Muscle of leg (tissue), 11 donors: Measurements from ENCODE around the gene SNAPC4. TPM values are rescaled to one million over a fixed set of nuclear protein-coding genes. Genes with fewer than 3 reads are reported as not detected.
"Not testable (repeated sequence)": the region's sequence is repeated elsewhere in the genome, so short reads cannot be mapped to it uniquely, and the experiment has no call there.

Experiments
- DNase-seq: peaks from one replicate; pipeline ENCODE4 v3.0.0; 2013
- H3K27ac ChIP-seq: one replicate; pipeline ENCODE4 v1.5.1; 2013; ENCODE audit warnings: mild to moderate bottlenecking, low read length, control low read depth
- H3K27me3 ChIP-seq: one replicate; pipeline ENCODE4 v1.6.1; 2013; ENCODE audit warnings: low read length; ENCODE audit not compliant: control insufficient read depth, insufficient read depth
- H3K36me3 ChIP-seq: one replicate; pipeline ENCODE4 v1.6.1; 2013; ENCODE audit warnings: low read length; ENCODE audit not compliant: control insufficient read depth, insufficient read depth
- H3K4me1 ChIP-seq: one replicate; pipeline ENCODE4 v1.6.1; 2013; ENCODE audit warnings: low read length; ENCODE audit not compliant: control insufficient read depth, insufficient read depth
- H3K4me3 ChIP-seq: one replicate; pipeline ENCODE4 v1.5.1; 2013; ENCODE audit warnings: low read length, control low read depth
- H3K9me3 ChIP-seq: replicated peaks from 2 replicates; pipeline ENCODE4 v1.6.1; 2013; ENCODE audit warnings: low read depth, low read length; ENCODE audit not compliant: control insufficient read depth
- WGBS: methylation state at CpG from one replicate; pipeline ENCODE4 v1.1.5; 2013; ENCODE audit warnings: missing lambda C conversion rate; ENCODE audit not compliant: insufficient coverage; 5-methylcytosine and 5-hydroxymethylcytosine counted together
- polyA plus RNA-seq, 8 donors: library from polyadenylated mRNA; unstranded; fragments of 120-200 nt; gene quantifications; one replicate each; pipeline versions ENCODE4 v1.2.1 to v1.2.3, GENCODE V29; 2013; ENCODE audit warnings: inconsistent platforms in 1 of 8, low replicate concordance in 1 of 8; ENCODE audit not compliant: insufficient read length in 8 of 8, insufficient read depth in 1 of 8
- total RNA-seq: library from RNA; stranded (reverse); fragments of 120-200 nt; gene quantifications from one replicate; pipeline ENCODE4 v1.2.4, GENCODE V29; 2013

Gene SNAPC4
- total and polyA plus RNA-seq, 9 donors = 3.1 to 7.1 (median 6.0) TPM

DNA sequence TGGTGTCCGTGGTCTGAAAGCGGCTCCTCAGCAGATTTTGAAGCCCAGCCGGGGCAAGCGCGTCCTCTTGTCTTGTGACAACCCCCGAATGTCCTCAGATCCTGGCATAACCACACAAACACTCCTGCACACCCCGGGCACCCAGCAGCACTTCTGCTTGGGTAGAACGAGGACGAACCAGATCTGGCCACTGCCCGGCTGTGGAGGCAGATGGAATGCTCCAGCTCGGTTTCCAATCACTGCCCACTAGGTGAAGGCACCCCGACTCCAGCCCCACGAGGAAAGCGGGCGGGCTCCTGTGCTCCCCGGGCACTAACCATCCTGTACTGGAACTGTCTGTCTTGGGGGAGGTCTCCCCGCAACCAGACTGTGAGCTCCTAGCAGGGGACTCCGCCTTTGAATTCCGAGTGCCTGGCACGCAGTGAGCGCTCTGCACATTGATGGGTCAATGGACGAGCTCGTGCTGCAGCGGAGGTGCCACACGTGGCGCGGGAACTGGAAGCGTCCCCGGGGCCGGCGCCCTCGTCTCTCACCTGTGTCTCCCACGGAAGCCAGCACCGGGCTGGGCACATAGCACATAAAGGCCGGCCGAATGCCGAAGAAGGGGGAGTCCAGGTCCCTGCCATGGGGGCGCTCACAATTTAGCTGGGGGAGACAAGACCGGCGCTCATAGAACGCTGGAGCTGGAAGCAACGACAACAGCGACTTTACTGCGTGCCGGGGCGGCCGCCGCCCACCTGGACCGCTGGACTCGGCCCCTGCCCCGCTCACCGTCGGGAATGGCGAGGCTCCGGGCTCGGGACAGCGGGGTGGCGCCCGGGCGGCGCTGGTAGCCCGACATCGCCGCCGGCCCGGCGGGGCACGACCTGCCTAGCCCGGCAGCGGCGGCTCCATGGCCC lies 9.8 kb upstream of the SNAPC4 start:
- Histone ChIP-seq H3K36me3 (peaks cover 50% of the 10 kb centered on the region), H3K4me1 (peaks cover 23% of the 10 kb centered on the region), H3K27ac (no peak overlapping the region), H3K4me3 (peak overlapping the region; percentile 79), H3K27me3 (no peaks in the 10 kb centered on the region), H3K9me3 (no peaks in the 10 kb centered on the region)
- peak; percentile 37 for DNase-seq
- WGBS = 8% methylated on average over 69 of the region's 71 CpGs

GRCh38 chr9:136407911-136408310 lies 7.9 kb upstream of the SNAPC4 start:
- Histone ChIP-seq H3K36me3 (peaks cover 48% of the 10 kb centered on the region), H3K27me3 (no peaks in the 10 kb centered on the region), H3K4me1 (peaks cover 23% of the 10 kb centered on the region), H3K27ac (no peak overlapping the region), H3K9me3 (no peaks in the 10 kb centered on the region), H3K4me3 (no peak overlapping the region)
- DNase-seq = no peak
- WGBS = 82% methylated on average over 5 of the region's 7 CpGs

- not testable (repeated sequence) for H3K9me3 ChIP-seq, H3K27ac ChIP-seq, H3K27me3 ChIP-seq, H3K4me3 ChIP-seq, DNase-seq
- H3K4me1 ChIP-seq = peaks cover 23% of the 10 kb centered on the region
- WGBS = 95% methylated on average over 13 of the region's 28 CpGs
- peaks cover 47% of the 10 kb centered on the region for H3K36me3 ChIP-seq
Observed at GRCh38 chr9:136407061-136407460, 7.1 kb upstream of the SNAPC4 start.

DNA sequence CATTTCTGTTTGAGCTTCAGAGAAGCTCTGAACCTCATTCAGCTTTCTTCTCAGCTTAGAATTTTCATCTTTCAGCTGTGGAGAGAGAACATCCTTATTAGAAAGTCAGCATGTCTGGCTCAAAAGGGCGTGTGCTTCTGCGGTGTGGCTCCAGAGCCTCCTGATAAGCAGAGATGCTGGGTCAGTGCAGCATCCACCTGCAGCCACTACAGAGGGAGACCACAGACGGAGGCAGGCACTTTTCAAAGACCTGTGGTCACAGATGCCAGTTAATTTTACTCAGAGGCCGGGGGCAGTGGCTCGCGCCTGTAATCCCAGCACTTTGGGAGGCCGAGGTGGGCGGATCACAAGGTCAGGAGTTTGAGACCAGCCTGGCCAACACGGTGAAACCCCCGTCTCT lies 5.9 kb upstream of the SNAPC4 start:
- Histone ChIP-seq H3K4me1 (peaks cover 12% of the 10 kb centered on the region), H3K36me3 (peaks cover 45% of the 10 kb centered on the region)
- H3K27ac ChIP-seq, H3K27me3 ChIP-seq, DNase-seq, H3K9me3 ChIP-seq, H3K4me3 ChIP-seq: not testable (repeated sequence)
- WGBS = 92% methylated on average over 7 of the region's 10 CpGs

GRCh38 chr9:136405481-136405880 lies 5.5 kb upstream of the SNAPC4 start:
- H3K27me3 ChIP-seq = no peaks in the 10 kb centered on the region
- no peaks in the 10 kb centered on the region for H3K9me3 ChIP-seq
- no peak overlapping the region for H3K27ac ChIP-seq
- peaks cover 15% of the 10 kb centered on the region for H3K4me1 ChIP-seq
- H3K36me3 ChIP-seq = peaks cover 45% of the 10 kb centered on the region
- H3K4me3 ChIP-seq = no peak overlapping the region
- no peak for DNase-seq
- 100% methylated on average over 1 of the region's 7 CpGs for WGBS

- no peak overlapping the region for H3K4me3 ChIP-seq
- peaks cover 45% of the 10 kb centered on the region for H3K36me3 ChIP-seq
- no peaks in the 10 kb centered on the region for H3K27me3 ChIP-seq
- WGBS = 89% methylated on average over 14 of the region's 14 CpGs
- peaks cover 16% of the 10 kb centered on the region for H3K4me1 ChIP-seq
- no peak for DNase-seq
- no peak overlapping the region for H3K27ac ChIP-seq
- H3K9me3 ChIP-seq = no peaks in the 10 kb centered on the region
Observed at GRCh38 chr9:136404801-136405136, 4.8 kb upstream of the SNAPC4 start.

- no peaks in the 10 kb centered on the region for H3K27me3 ChIP-seq
- no peaks in the 10 kb centered on the region for H3K9me3 ChIP-seq
- H3K36me3 ChIP-seq = peaks cover 45% of the 10 kb centered on the region
- H3K4me3 ChIP-seq = no peak overlapping the region
- peaks cover 13% of the 10 kb centered on the region for H3K4me1 ChIP-seq
- 90% methylated on average over 29 of the region's 32 CpGs for whole genome bisulfite sequencing
- no peak for DNase-seq
- no peak overlapping the region for H3K27ac ChIP-seq
Observed at GRCh38 chr9:136403915-136404800, 4.2 kb upstream of the SNAPC4 start.

- H3K4me3 ChIP-seq = no peak overlapping the region
- peaks cover 49% of the 10 kb centered on the region for H3K36me3 ChIP-seq
- H3K4me1 ChIP-seq = peaks cover 17% of the 10 kb centered on the region
- 84% methylated on average over 3 of the region's 5 CpGs for WGBS
- H3K27me3 ChIP-seq = no peaks in the 10 kb centered on the region
- no peak overlapping the region for H3K27ac ChIP-seq
- H3K9me3 ChIP-seq = no peaks in the 10 kb centered on the region
- DNase-seq = no peak
Observed at GRCh38 chr9:136403538-136403914, 3.6 kb upstream of the SNAPC4 start.

GRCh38 chr9:136402067-136402466 lies 2.1 kb upstream of the SNAPC4 start:
- 59% methylated on average over 9 of the region's 13 CpGs for WGBS
- DNase-seq = no peak
- no peak overlapping the region for H3K4me3 ChIP-seq
- H3K36me3 ChIP-seq = peaks cover 51% of the 10 kb centered on the region
- H3K4me1 ChIP-seq = peaks cover 18% of the 10 kb centered on the region
- H3K27ac ChIP-seq = no peak overlapping the region
- H3K27me3 ChIP-seq = no peaks in the 10 kb centered on the region
- no peaks in the 10 kb centered on the region for H3K9me3 ChIP-seq

DNA sequence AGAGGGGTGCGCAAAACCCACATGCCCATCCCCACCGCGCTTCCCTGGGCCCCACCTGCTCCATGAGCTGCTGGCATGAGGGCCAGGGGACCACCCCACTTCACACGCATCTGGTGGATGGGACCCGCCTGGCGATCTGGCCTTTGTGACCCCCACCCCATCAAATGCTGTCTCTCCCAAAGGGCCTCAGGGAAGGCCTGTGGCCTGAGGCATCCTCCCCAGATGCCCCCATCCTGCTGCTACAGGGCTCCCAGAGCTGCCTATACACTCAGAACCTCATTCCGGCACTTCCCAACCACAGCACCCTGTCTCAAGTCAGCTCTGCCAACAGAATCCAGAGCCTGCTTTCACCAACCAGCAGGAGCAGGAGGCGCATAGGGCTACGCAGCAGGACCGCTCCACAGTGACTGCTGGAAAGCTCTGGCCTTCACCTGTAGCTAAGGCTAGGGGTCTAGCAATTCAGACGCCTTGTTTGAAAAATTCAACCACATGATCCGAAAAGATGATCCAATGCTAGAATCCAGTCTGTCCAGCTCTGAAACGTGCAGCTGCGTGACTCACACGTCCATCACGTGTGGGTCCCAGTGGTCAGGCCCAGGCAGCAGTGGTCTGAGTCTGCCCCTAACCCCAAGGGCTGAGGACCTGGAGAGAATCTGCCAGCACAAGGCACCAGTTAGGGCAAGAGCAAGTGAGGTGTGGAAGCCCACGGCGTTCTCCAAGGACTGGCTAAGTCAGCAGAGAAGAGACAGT lies 1.4 kb upstream of the SNAPC4 start:
- H3K4me3 ChIP-seq = no peak overlapping the region
- 85% methylated on average over 14 of the region's 18 CpGs for WGBS

More for the DNA sequence above, 1.4 kb upstream of the SNAPC4 start:
- no peak for DNase-seq
- Histone ChIP-seq H3K27me3 (no peaks in the 10 kb centered on the region), H3K9me3 (no peaks in the 10 kb centered on the region), H3K36me3 (peaks cover 52% of the 10 kb centered on the region), H3K27ac (no peak overlapping the region), H3K4me1 (peaks cover 18% of the 10 kb centered on the region)
